Measurements from ENCODE around the gene FTSJ1.
"Not testable (repeated sequence)": the region's sequence is repeated elsewhere in the genome, so short reads cannot be mapped to it uniquely, and the experiment has no call there.

FTSJ1 gene

GRCh38 chrX:48475774-48476577 is at the start of gene FTSJ1:
Gene FTSJ1, plus strand, starts transcription at chrX:48476199. Its CDS starts 1,849 bp downstream, at chrX:48478048.
- DNase-seq, result peak; percentile 89

GRCh38 chrX:48427027-48427716 is 48.8 kb upstream of the FTSJ1 start:
- not testable (repeated sequence) for DNase-seq

- DNase-seq, result not testable (repeated sequence)
Measured at GRCh38 chrX:48429606-48430005, 46.4 kb upstream of the FTSJ1 start.

GRCh38 chrX:48430166-48430565 is 45.8 kb upstream of the FTSJ1 start:
- not testable (repeated sequence) for DNase-seq

- not testable (repeated sequence) for DNase-seq
Measured at GRCh38 chrX:48433713-48434112, 42.3 kb upstream of the FTSJ1 start.

GRCh38 chrX:48447201-48447600 is 28.8 kb upstream of the FTSJ1 start:
- not testable (repeated sequence) for DNase-seq

- no peak for DNase-seq
Measured at GRCh38 chrX:48450076-48450475, 25.9 kb upstream of the FTSJ1 start.

- no peak for DNase-seq
Measured at GRCh38 chrX:48451708-48452107, 24.3 kb upstream of the FTSJ1 start.

- DNase-seq, result no peak
Measured at GRCh38 chrX:48456628-48457331, 19.2 kb upstream of the FTSJ1 start.

GRCh38 chrX:48458711-48459110 is 17.3 kb upstream of the FTSJ1 start:
- no peak for DNase-seq

- DNase-seq, result no peak
Measured at GRCh38 chrX:48459483-48459882, 16.5 kb upstream of the FTSJ1 start.

- DNase-seq, result no peak
Measured at GRCh38 chrX:48460031-48460430, 16.0 kb upstream of the FTSJ1 start.

GRCh38 chrX:48460606-48461005 is 15.4 kb upstream of the FTSJ1 start:
- DNase-seq, result no peak

GRCh38 chrX:48461830-48462229 is 14.2 kb upstream of the FTSJ1 start:
- no peak for DNase-seq

GRCh38 chrX:48465336-48465933 is 10.6 kb upstream of the FTSJ1 start:
- no peak for DNase-seq

- DNase-seq, result peak; percentile 60
Measured at GRCh38 chrX:48466696-48467095, 9.3 kb upstream of the FTSJ1 start.

GRCh38 chrX:48467281-48467761 is 8.7 kb upstream of the FTSJ1 start:
- no peak for DNase-seq

GRCh38 chrX:48468247-48468671 is 7.7 kb upstream of the FTSJ1 start:
- DNase-seq, result peak; percentile 73

- peak; percentile 66 for DNase-seq
Measured at GRCh38 chrX:48468693-48469691, 7.0 kb upstream of the FTSJ1 start.

- no peak for DNase-seq
Measured at GRCh38 chrX:48470110-48470832, 5.7 kb upstream of the FTSJ1 start, which contains the start of gene SLC38A5. Gene SLC38A5, minus strand, starts transcription at chrX:48470260. Its CDS starts 2,336 bp downstream, at chrX:48467924.

- DNase-seq, result no peak
Measured at GRCh38 chrX:48470833-48471118, 5.2 kb upstream of the FTSJ1 start.
